ENCODE results near the gene CBFB. TPM values are rescaled to one million over a fixed set of nuclear protein-coding genes. Genes with fewer than 3 reads are reported as not detected.

CBFB gene
- total RNA-seq, 6 donors from 2014 or later = 31.4 to 73.4 (median 54.1) TPM

- DNase-seq (no peak), ATAC-seq (ENCODE audit: low FRiP score in 2 of 2) (peak in 1 of 2 donors; percentile 84)
- no peaks in the 10 kb centered on the region for H3K9me3 ChIP-seq
- H3K27me3 ChIP-seq = no peaks in the 10 kb centered on the region
- no peak overlapping the region for H3K27ac ChIP-seq
- no peaks in the 10 kb centered on the region for H3K36me3 ChIP-seq
- peaks cover 3 to 9% (median 4%) of the 10 kb centered on the region in 4 donors for H3K4me1 ChIP-seq
- no peak overlapping the region for H3K4me3 ChIP-seq
- TF ChIP-seq POLR2A (IDR thresholded peaks at IDR 0.05) = no peak
- no peak for TF ChIP-seq POLR2AphosphoS5 (IDR thresholded peaks at IDR 0.05)
- no peak for TF ChIP-seq CTCF (IDR thresholded peaks at IDR 0.05)
- TF ChIP-seq EP300 (IDR thresholded peaks at IDR 0.05) = no peak
- 85 to 88% methylated on average over 4 of the region's 4 CpGs for WGBS, 2 donors
These were observed 27.0 kb downstream of the CBFB start for GRCh38 chr16:67055712-67056487.

GRCh38 chr16:67063008-67063407 lies 34.1 kb downstream of the CBFB start:
- TF ChIP-seq POLR2AphosphoS5 (IDR thresholded peaks at IDR 0.05) = no peak
- TF ChIP-seq CTCF (IDR thresholded peaks at IDR 0.05) = no peak
- no peak for TF ChIP-seq EP300 (IDR thresholded peaks at IDR 0.05)
- no peak for TF ChIP-seq POLR2A (IDR thresholded peaks at IDR 0.05)
- no peak for ATAC-seq (ENCODE audit: low FRiP score in 2 of 2)
- WGBS, 2 donors = 47 to 53% methylated on average over 2 of the region's 2 CpGs

GRCh38 chr16:67068212-67068753 lies 39.3 kb downstream of the CBFB start:
- H3K4me1 ChIP-seq = no peaks in the 10 kb centered on the region
- no peaks in the 10 kb centered on the region for H3K9me3 ChIP-seq
- no peak for DNase-seq
- no peak overlapping the region for H3K27ac ChIP-seq
- 98 to 100% methylated on average over 2 of the region's 2 CpGs for WGBS, 2 donors
- no peak overlapping the region for H3K4me3 ChIP-seq
- no peak for TF ChIP-seq CTCF (IDR thresholded peaks at IDR 0.05)
- no peak for TF ChIP-seq POLR2AphosphoS5 (IDR thresholded peaks at IDR 0.05)
- TF ChIP-seq POLR2A (IDR thresholded peaks at IDR 0.05) = no peak
- TF ChIP-seq EP300 (IDR thresholded peaks at IDR 0.05) = no peak
- H3K36me3 ChIP-seq = peaks cover 7 to 50% (median 27%) of the 10 kb centered on the region in 4 donors
- H3K27me3 ChIP-seq = no peaks in the 10 kb centered on the region
- no peak for ATAC-seq (ENCODE audit: low FRiP score in 2 of 2)

More at GRCh38 chr16:67063008-67063407, 34.1 kb downstream of the CBFB start:
- Histone ChIP-seq H3K9me3 (no peaks in the 10 kb centered on the region), H3K27me3 (no peaks in the 10 kb centered on the region), H3K4me1 (no peaks in the 10 kb centered on the region), H3K36me3 (peaks cover 5 to 16% (median 9%) of the 10 kb centered on the region in 4 donors), H3K27ac (no peak overlapping the region), H3K4me3 (no peak overlapping the region)
- no peak for DNase-seq

- Histone ChIP-seq H3K4me3 (no peak overlapping the region), H3K4me1 (no peaks in the 10 kb centered on the region), H3K36me3 (peaks cover 10 to 70% (median 39%) of the 10 kb centered on the region in 4 donors), H3K27ac (no peak overlapping the region), H3K27me3 (no peaks in the 10 kb centered on the region), H3K9me3 (no peaks in the 10 kb centered on the region)
- TF ChIP-seq CTCF (IDR thresholded peaks at IDR 0.05) (no peak), POLR2A (IDR thresholded peaks at IDR 0.05) (no peak), POLR2AphosphoS5 (IDR thresholded peaks at IDR 0.05) (no peak), EP300 (IDR thresholded peaks at IDR 0.05) (no peak)
- ATAC-seq (ENCODE audit: low FRiP score in 2 of 2) = no peak
- 95 to 99% methylated on average over 4 of the region's 4 CpGs for WGBS, 2 donors
- no peak for DNase-seq
These were observed 42.6 kb downstream of the CBFB start for GRCh38 chr16:67071476-67072048.
